BJ (cell line): ENCODE measurements around the gene GABRR1. TPM values are rescaled to one million over a fixed set of nuclear protein-coding genes. Genes with fewer than 3 reads are reported as not detected.

Source experiments
- CTCF ChIA-PET: fragments of 350-600 bp; formaldehyde crosslinking; extraction: SDS; loops from one replicate; lab custom pipeline; 2021; ENCODE audit warnings: antibody characterized with exemption, inconsistent platforms; lab: Yijun Ruan, JAX
- POLR2A ChIA-PET: fragments of 300-600 bp; sonication (Branson Sonifier 250); formaldehyde crosslinking; extraction: SDS; loops from one replicate; lab custom pipeline; 2021; ENCODE audit warnings: antibody characterized with exemption; lab: Charles Lee
- DNase-seq: peaks from one replicate; pipeline ENCODE4 v3.0.0-alpha.2; 2011; ENCODE audit warnings: low read depth
- H3K27me3 ChIP-seq: 2 replicates; pipeline ENCODE4 v1.6.0; 2011; ENCODE audit warnings: low read length; ENCODE audit not compliant: control insufficient read depth, insufficient read depth
- H3K36me3 ChIP-seq: 2 replicates; pipeline ENCODE4 v1.5.1; 2011; ENCODE audit warnings: low read length; ENCODE audit not compliant: control insufficient read depth, insufficient read depth
- H3K4me3 ChIP-seq: 2 replicates; pipeline ENCODE4 v1.5.1; 2011; ENCODE audit warnings: low read depth, mild to moderate bottlenecking, control low read depth, low read length
- CTCF ChIP-seq: IDR thresholded peaks from 2 replicates; pipeline ENCODE4 v1.5.1; 2011; ENCODE audit warnings: low read depth, mild to moderate bottlenecking, control low read depth, inconsistent platforms, low read length, moderate library complexity; ENCODE audit not compliant: insufficient read depth
- polyA plus RNA-seq: library from polyadenylated mRNA; depleted of rRNA; stranded (reverse); fragments of >200 nt; gene quantifications from 2 replicates; pipeline ENCODE4 v1.2.3, GENCODE V29; 2011

The GABRR1 gene
- polyA plus RNA-seq, 1 experiment: not detected

GRCh38 chr6:89212472-89212871 is 4.7 kb downstream of the GABRR1 start:
- no peak overlapping the region for H3K4me3 ChIP-seq
- TF ChIP-seq CTCF: no peak
- no peaks in the 10 kb centered on the region for H3K27me3 ChIP-seq
- POLR2A ChIA-PET: no interaction called here
- CTCF ChIA-PET: interaction anchor here (0.7 to 0.9 kb wide), 2 partner anchors 11 to 22 kb away, joined by 3 read pairs; no protein-coding TSS in a partner anchor
- H3K36me3 ChIP-seq: no peaks in the 10 kb centered on the region
- DNase-seq: no peak

- Histone ChIP-seq H3K27me3 (no peaks in the 10 kb centered on the region), H3K4me3 (no peak overlapping the region), H3K36me3 (no peaks in the 10 kb centered on the region)
- ChIA-PET CTCF (no interaction called here), POLR2A (no interaction called here)
- DNase-seq: no peak
- no peak for TF ChIP-seq CTCF
These were observed 7.7 kb downstream of the GABRR1 start for GRCh38 chr6:89209457-89209856.

- CTCF ChIA-PET: no interaction called here
- Histone ChIP-seq H3K4me3 (no peak overlapping the region), H3K27me3 (no peaks in the 10 kb centered on the region), H3K36me3 (no peaks in the 10 kb centered on the region)
- POLR2A ChIA-PET: no interaction called here
- no peak for TF ChIP-seq CTCF
- DNase-seq: no peak
These were observed 8.6 kb downstream of the GABRR1 start for GRCh38 chr6:89208551-89208950.

- Histone ChIP-seq H3K4me3 (no peak overlapping the region), H3K36me3 (no peaks in the 10 kb centered on the region), H3K27me3 (no peaks in the 10 kb centered on the region)
- no peak for TF ChIP-seq CTCF
- ChIA-PET POLR2A (no interaction called here), CTCF (interaction anchor here (1.0 kb wide), 1 partner anchor 16 kb away, joined by 4 read pairs; no protein-coding TSS in a partner anchor)
- no peak for DNase-seq
These were observed 11.3 kb downstream of the GABRR1 start for GRCh38 chr6:89205819-89206218.

GRCh38 chr6:89204096-89204495 is 13.1 kb downstream of the GABRR1 start:
- DNase-seq: no peak
- POLR2A ChIA-PET: no interaction called here
- Histone ChIP-seq H3K36me3 (no peaks in the 10 kb centered on the region), H3K4me3 (no peak overlapping the region), H3K27me3 (no peaks in the 10 kb centered on the region)
- no peak for TF ChIP-seq CTCF
- CTCF ChIA-PET: no interaction called here
